ENCODE measurements around the gene DAB2IP. TPM values are rescaled to one million over a fixed set of nuclear protein-coding genes. Genes with fewer than 3 reads are reported as not detected.
A peak's percentile ranks its signal among the peaks of the same experiment; 100 is the strongest.

Gene DAB2IP
- total RNA-seq, 2 donors from 2014 or later: 70.7 to 71.0 TPM

- Mint-ChIP-seq H3K36me3 (ENCODE audit: low read depth) (peaks cover 5% of the 10 kb centered on the region), H3K9me3 (no peaks in the 10 kb centered on the region), H3K4me3 (peak overlapping the region; percentile 60), H3K27ac (no peak overlapping the region), H3K4me1 (no peaks in the 10 kb centered on the region), H3K27me3 (ENCODE audit: insufficient read depth) (peaks cover 7% of the 10 kb centered on the region)
- Histone ChIP-seq H3K27ac (ENCODE audit: low read depth, low read length) (no peak overlapping the region), H3K9ac (ENCODE audit: extremely low read depth, low read length, poor library complexity, severe bottlenecking) (no peak overlapping the region), H3K4me3 (ENCODE audit: low read length) (peak overlapping the region; percentile 77), H3K9me3 (ENCODE audit: control insufficient read depth, low read length) (no peaks in the 10 kb centered on the region), H3K27me3 (ENCODE audit: control insufficient read depth, insufficient read depth, low read length, poor library complexity, severe bottlenecking) (no peaks in the 10 kb centered on the region), H3K36me3 (ENCODE audit: control insufficient read depth, insufficient read depth, low read length) (peaks cover 6% of the 10 kb centered on the region), H3K4me1 (ENCODE audit: control insufficient read depth, insufficient read depth, low read length) (peaks cover 13% of the 10 kb centered on the region)
- 2 to 5% methylated on average over 33 to 130 of the region's 130 CpGs for WGBS, 2 experiments (ENCODE audit: insufficient coverage in 1 of 2, insufficient read length in 1 of 2)
- no peak for TF ChIP-seq CTCF (conservative IDR thresholded peaks at IDR 0.05)
- peak; percentile 86 for DNase-seq
Measured at GRCh38 chr9:121698627-121699570, 47.5 kb downstream of the DAB2IP start.

- H3K27me3 Mint-ChIP-seq (ENCODE audit: insufficient read depth): peaks cover 7% of the 10 kb centered on the region
- H3K4me1 ChIP-seq (ENCODE audit: control insufficient read depth, insufficient read depth, low read length): peaks cover 13% of the 10 kb centered on the region
- DNase-seq: peak; percentile 74
- TF ChIP-seq CTCF (conservative IDR thresholded peaks at IDR 0.05): no peak
- H3K4me3 Mint-ChIP-seq: peak overlapping the region; percentile 60
- H3K9me3 ChIP-seq (ENCODE audit: control insufficient read depth, low read length): no peaks in the 10 kb centered on the region
- H3K36me3 ChIP-seq (ENCODE audit: control insufficient read depth, insufficient read depth, low read length): peaks cover 6% of the 10 kb centered on the region
- no peak overlapping the region for H3K9ac ChIP-seq (ENCODE audit: extremely low read depth, low read length, poor library complexity, severe bottlenecking)
- H3K27ac Mint-ChIP-seq: no peak overlapping the region
- no peak overlapping the region for H3K27ac ChIP-seq (ENCODE audit: low read depth, low read length)
- no peaks in the 10 kb centered on the region for H3K4me1 Mint-ChIP-seq
- 7 to 12% methylated on average over 10 to 36 of the region's 36 CpGs for WGBS, 2 experiments (ENCODE audit: insufficient coverage in 1 of 2, insufficient read length in 1 of 2)
- peaks cover 5% of the 10 kb centered on the region for H3K36me3 Mint-ChIP-seq (ENCODE audit: low read depth)
- H3K9me3 Mint-ChIP-seq: no peaks in the 10 kb centered on the region
- H3K4me3 ChIP-seq (ENCODE audit: low read length): peak overlapping the region; percentile 77
- no peaks in the 10 kb centered on the region for H3K27me3 ChIP-seq (ENCODE audit: control insufficient read depth, insufficient read depth, low read length, poor library complexity, severe bottlenecking)
Measured at GRCh38 chr9:121699571-121700164, 48.2 kb downstream of the DAB2IP start.

- Histone ChIP-seq H3K27me3 (ENCODE audit: control insufficient read depth, insufficient read depth, low read length, poor library complexity, severe bottlenecking) (no peaks in the 10 kb centered on the region), H3K36me3 (ENCODE audit: control insufficient read depth, insufficient read depth, low read length) (peaks cover 10% of the 10 kb centered on the region), H3K4me3 (ENCODE audit: low read length) (peak overlapping the region; percentile 77), H3K9me3 (ENCODE audit: control insufficient read depth, low read length) (no peaks in the 10 kb centered on the region), H3K4me1 (ENCODE audit: control insufficient read depth, insufficient read depth, low read length) (peaks cover 13% of the 10 kb centered on the region), H3K9ac (ENCODE audit: extremely low read depth, low read length, poor library complexity, severe bottlenecking) (no peak overlapping the region), H3K27ac (ENCODE audit: low read depth, low read length) (no peak overlapping the region)
- Mint-ChIP-seq H3K27me3 (ENCODE audit: insufficient read depth) (peaks cover 7% of the 10 kb centered on the region), H3K9me3 (no peaks in the 10 kb centered on the region), H3K4me1 (no peaks in the 10 kb centered on the region), H3K4me3 (peak overlapping the region; percentile 60), H3K27ac (no peak overlapping the region), H3K36me3 (ENCODE audit: low read depth) (peaks cover 5% of the 10 kb centered on the region)
- WGBS, 2 experiments (ENCODE audit: insufficient coverage in 1 of 2, insufficient read length in 1 of 2): 71 to 81% methylated on average over 10 to 21 of the region's 21 CpGs
- peak; percentile 75 for TF ChIP-seq CTCF (conservative IDR thresholded peaks at IDR 0.05)
- peak; percentile 90 for DNase-seq
Measured at GRCh38 chr9:121700165-121700831, 48.9 kb downstream of the DAB2IP start.
